Right hindlimb (tissue), 1 donor: ENCODE measurements around the gene CBS.
"Not testable (repeated sequence)": the region's sequence is repeated elsewhere in the genome, so short reads cannot be mapped to it uniquely, and the experiment has no call there.

ENCODE experiments used
- DNase-seq: peaks from one replicate; pipeline ENCODE4 v3.0.0-alpha.2; 2018

The CBS gene

DNA sequence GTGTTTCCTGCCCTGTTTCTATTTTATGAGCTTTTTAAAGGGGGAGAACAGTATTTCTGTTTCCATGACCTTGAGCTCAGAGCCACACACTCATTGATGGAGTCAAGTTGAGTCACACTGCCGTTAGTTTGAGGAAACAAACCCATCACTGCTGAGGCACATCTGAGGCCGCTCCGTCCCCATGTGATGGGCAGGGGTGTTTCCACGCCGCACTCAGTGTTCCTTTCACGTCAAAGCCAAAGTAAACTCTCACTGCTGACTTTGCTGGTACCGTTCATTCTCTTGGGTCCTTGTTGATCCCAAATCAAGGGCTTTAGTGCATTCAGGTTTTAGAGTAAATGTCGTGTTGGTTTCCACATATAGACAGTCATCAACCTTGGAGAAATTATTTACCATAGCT is 52.5 kb downstream of the CBS start:
- no peak for DNase-seq

DNA sequence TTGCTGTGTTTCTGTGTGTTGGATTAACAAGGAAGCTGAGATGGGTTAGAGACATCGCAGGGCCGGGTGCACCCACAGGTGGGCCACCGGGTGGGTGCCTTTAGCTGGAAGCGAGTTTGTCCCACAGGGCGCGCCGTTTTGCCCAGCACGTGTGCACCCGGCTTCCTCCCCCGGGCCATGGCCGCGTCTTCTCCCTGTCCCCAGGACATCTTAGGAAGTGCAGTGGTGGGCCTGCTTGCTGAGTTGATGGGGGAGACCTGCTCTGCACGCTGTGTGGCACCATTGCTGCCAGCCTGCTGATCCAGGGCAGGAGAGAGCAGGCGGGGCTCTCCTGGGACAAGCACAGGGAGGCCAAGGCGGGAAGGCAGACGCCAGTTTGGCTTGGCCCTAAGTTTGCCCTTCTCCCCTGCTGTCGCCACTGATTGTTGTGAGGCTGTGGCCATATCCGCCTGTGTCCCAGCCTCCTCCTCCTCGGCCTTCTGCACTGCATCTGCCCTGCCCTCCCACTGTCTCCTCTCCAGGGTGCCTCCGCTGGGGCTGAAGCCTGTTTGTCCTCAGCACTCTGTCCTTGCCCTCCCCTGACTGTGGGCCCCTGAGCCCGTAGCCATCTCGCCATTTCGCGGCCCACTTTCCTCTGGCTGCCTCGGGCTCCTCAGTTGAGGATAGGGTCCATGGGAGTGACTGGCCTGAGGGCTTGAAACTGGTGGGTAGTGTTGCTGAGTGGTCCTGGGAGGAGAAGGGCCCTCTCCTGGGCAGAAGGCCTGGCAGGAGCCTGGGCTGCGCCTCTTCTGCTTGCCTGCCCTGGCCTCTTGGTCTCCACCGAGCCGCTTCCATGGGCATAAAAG is 53.7 kb downstream of the CBS start:
- DNase-seq = no peak

DNA sequence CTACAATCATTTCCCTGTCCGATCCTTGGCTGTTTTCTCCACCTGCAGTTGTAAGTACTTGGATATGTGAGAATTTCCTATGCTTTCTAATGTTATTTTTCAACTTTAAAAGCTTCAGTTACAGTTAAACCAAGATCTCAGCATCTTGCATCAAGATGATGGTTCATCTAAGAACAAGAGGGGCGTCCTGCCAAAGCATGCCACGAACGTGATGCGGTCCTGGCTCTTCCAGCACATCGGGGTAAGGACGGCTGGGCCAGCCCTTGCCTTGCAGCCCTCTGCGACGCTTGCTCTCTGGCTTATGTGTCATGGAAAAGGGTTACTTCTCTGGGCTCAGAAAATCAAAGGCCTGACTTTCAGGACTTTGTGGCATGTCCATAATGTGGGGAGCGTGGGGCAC is 54.4 kb downstream of the CBS start:
- no peak for DNase-seq

DNA sequence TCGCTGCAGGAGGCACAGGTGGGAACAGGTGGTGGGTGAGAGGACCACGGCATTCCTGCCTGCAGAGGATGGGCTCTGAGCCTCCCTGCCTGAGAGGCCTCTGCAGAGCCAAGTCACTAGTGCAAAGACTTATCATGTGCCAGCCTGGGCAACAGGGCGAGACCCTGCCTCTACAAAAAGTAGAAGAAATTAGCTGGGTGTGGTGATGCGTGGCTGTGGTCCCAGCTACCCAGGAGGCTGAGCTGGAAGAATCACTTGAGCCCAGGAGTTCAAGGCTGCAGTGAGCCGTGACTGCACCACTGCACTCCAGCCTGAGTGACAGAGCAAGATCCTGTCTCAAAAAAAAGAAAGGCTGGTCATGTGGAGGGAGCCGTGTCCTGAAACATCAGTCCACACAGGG is 54.9 kb downstream of the CBS start:
- DNase-seq = no peak

DNA sequence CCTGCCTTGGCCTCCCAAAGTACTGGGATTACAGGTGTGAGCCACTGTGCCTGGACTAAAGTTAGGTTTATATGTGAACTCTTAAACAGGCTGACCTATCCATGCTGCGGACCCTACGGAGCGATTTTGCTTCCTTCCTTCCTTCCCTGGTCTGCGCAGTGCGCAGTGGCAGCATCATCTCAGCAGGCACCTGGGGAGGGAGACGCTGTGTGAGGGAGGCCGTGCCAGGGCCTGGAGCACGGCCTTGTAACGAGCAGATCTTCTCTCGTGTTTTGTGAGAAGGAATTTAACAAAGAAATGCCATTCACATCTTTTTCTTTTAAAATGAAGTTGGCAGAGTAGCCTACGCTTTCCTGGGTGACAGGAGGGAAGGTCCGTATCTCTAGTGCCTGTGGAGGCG is 55.5 kb downstream of the CBS start:
- no peak for DNase-seq

DNA sequence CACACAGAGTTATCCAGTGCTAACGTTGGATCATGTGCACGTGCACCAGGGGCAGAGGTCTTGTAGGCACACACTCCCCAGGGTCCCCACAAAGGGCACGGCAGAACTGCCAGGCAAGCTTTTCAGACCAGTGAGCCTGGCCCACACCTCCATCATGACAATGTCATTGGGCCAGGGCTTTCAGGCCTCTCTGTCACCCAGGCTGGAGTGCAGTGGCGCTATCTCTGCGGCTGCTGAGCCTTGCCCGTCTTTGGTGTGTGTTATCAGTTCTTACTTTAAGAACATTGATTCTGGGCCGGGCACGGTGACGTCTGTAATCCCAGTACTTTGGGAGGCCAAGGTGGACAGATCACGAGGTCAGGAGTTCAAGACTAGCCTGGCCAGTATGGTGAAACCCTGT is 57.1 kb downstream of the CBS start:
- no peak for DNase-seq

DNA sequence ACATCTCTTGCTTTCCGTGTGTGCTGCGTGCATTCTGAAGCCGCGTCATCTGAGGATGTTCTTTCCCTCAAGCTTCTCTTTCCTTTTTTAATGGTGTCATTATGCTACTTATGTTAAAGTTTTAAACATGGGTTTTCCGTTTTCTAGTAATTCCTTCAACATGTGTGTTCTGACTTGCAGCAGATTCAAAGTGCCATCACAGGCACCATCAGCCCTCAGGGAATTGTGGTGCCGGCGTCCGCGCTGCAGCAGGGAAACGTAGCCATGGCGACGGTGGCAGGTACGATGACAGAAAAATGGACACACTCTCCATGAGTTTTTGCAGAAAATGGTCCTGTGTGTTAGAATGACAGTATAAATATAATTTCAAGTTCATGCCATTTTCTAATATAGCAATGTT is 58.9 kb downstream of the CBS start:
- DNase-seq = no peak

DNA sequence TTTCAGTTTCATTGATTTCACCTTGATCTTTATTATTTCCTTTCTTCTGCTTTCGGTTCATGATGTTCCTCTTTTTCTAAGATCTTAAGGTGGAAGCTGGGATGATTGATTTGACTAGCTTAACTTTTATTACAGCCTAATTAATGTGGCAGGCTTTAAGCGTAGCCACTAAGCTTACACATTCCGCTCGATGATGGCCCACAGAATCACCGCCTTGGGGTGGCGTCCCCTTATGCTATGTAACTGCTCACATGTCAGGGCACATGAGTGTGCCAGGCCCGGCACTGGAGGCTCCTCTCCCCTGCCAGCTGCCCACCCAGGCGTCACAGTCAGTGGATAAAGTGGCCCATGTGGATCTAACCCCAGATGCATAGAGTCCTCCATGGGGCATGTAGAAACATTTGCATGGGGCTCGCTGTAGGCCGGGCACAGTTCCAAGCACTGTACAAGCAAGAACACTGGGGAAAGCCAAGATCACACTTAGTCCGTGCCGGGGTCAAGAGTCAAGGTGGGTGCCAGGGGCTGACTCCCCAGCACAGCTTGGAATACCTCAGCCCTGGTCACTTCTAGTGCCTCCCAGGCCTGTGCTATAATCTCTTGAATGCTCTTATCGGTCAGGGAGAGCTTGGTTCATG is 59.6 kb downstream of the CBS start:
- DNase-seq = no peak

DNA sequence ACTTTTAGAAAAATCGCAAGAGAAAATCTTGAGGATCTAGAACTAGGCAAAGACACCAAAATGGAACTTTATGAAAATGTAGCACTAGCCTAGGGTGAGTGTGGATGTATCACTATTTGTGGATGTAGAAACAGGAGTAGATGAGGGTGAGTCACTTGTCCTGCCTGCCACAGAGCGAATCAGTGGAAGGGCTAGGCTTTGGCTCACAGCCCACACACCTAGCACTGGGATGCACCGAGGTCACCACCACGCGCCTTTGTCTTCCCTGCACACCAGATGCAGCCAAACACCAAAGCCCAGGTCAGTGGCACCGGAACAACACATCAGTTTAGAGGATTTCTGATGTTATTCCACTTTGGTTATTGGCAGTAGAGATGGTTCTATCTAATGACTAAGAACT is 63.0 kb downstream of the CBS start:
- DNase-seq = no peak

DNA sequence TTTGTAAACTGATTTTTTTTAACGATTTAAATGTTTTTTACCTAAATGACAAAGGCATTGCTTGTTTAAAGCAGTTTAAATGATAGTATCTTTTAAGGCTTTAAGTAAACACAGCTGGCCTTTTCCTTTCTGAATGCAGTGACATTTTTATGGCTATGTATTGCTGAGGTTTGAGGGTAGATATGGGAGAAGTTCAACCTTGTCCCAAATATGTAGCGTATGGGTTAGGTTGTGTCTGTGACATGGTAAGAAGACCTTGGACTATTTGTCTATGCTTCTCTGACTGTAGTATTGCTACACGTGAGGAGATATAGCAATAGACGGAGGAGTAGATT is 68.8 kb downstream of the CBS start:
- DNase-seq = no peak

DNA sequence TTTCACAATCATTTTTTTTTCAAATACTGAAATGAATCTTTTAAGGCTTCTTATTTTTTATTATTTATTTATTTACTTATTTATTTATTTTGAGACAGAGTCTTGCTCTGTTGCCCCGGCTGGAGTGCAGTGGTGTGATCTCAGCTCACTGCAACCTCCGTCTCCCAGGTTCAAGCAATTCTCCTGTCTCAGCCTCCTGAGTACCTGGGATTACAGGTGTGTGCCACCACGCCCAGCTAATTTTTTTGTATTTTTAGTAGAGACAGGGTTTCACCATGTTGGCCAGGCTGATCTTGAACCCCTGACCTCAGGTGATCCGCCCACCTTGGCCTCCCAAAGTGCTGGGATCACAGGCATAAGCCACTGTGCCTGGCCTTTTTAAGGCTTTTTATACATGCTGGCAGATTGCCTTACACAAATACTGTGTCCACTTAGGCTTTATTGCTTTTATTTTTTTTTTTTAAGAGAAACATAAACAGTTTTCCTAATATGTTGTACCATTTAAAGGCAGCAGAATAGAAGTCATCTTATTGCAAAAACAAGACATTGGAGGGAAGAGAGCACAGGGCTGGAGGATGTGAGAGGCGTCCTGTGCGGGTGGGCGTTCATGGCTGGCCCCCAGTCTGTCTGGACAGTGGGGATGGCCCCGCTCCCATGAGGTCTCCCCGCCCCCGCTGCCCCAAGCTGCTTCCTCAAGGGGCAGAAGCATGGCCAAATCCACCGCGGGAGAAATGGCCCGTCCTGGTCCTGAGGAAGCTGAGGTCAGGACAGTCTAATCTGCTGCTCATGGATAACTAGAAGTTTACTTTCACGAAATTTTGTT is 69.4 kb downstream of the CBS start:
- not testable (repeated sequence) for DNase-seq

DNA sequence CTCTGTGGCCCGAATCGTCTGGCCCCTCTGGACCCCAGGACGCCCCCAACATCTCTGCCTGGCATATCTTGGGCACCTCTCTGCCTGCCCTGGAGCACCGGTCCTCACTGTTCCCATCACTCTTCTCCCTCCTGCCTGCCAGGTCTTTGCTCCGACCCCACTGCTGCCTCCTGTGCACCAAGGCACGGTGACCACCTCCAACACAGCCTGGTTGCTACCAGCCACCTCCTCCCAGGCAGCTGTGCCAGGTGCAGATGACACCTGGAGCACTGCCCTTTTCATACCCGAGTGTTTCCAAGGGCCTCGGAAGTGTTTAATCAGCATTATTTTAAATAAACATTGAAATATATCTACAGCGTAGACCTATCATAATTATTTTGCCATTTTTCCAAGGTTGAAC is 70.0 kb downstream of the CBS start:
- DNase-seq = no peak

DNA sequence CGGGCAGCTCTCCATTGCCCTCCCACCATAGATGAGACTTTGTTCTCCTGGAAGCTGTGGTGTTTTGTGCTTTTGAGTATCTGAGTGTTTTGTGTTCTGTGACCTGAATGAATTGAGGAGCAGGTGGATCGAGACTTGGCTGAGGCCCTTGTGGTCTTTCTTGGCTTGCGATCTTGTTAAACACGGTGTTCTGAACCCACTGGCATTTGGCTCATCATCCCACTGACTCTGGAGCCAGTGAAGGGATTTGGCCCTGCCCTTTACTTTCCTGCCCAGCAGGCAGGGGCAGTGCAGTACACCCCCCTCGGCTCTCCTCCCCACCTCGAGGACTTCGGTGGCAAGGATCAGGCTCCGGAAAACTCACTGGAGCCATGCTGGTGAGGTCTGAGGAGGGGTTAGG is 70.7 kb downstream of the CBS start:
- no peak for DNase-seq
